PC-3 (cell line): ENCODE data around the gene CD81. TPM values are rescaled to one million over a fixed set of nuclear protein-coding genes. Genes with fewer than 3 reads are reported as not detected.

Experiments used
- ATAC-seq: fragments of 200-7000 bp; cut with Tn5 transposase; 2 replicates; pipeline ENCODE4 v1.9.1; 2020; ENCODE audit warnings: mild to moderate bottlenecking, moderate library complexity
- BruUV-seq: library from RNA; stranded (reverse); fragments of 400-500 nt; replicated peaks from 2 replicates; lab custom pipeline; 2021; lab: Mats Ljungman, UMichigan
- CTCF ChIA-PET: fragments of 300-600 bp; sonication (Branson Sonifier 250); formaldehyde crosslinking; loops from one replicate; lab custom pipeline; 2022; ENCODE audit warnings: antibody characterized with exemption; lab: Charles Lee
- POLR2A ChIA-PET: fragments of 300-600 bp; sonication (Branson Sonifier 250); formaldehyde crosslinking; loops from one replicate; lab custom pipeline; 2022; ENCODE audit warnings: antibody characterized with exemption; ENCODE audit not compliant: unreplicated experiment; lab: Charles Lee
- DNase-seq: peaks from one replicate; pipeline ENCODE4 v3.0.0-alpha.2; 2015
- H2AFZ ChIP-seq: fragments of 300-600 bp; sonication (generic); 2 replicates; pipeline ENCODE4 v1.6.0; 2016; ENCODE audit warnings: antibody characterized with exemption, low read length
- H3F3A ChIP-seq: fragments of 300-600 bp; sonication (generic); one replicate; pipeline ENCODE4 v1.6.0; 2017; ENCODE audit warnings: antibody characterized with exemption, low read length, control low read depth, mild to moderate bottlenecking; ENCODE audit not compliant: unreplicated experiment
- H3K27ac ChIP-seq: fragments of 300-600 bp; sonication (generic); 2 replicates; pipeline ENCODE4 v1.5.1; 2016; ENCODE audit warnings: mild to moderate bottlenecking, low read length
- H3K27me3 ChIP-seq: fragments of 300-600 bp; sonication (generic); 2 replicates; pipeline ENCODE4 v1.6.1; 2016; ENCODE audit warnings: low read length, mixed read lengths
- H3K36me3 ChIP-seq: fragments of 300-600 bp; sonication (generic); 2 replicates; pipeline ENCODE4 v1.6.1; 2016; ENCODE audit warnings: low read depth, mixed run types, low read length, mixed read lengths
- H3K4me1 ChIP-seq: fragments of 300-600 bp; sonication (generic); 2 replicates; pipeline ENCODE4 v1.5.1; 2016; ENCODE audit warnings: low read length; ENCODE audit not compliant: insufficient read depth
- H3K4me2 ChIP-seq: fragments of 300-600 bp; sonication (generic); 2 replicates; pipeline ENCODE4 v1.6.0; 2016; ENCODE audit warnings: low read length
- H3K4me3 ChIP-seq: fragments of 300-600 bp; sonication (generic); 2 replicates; pipeline ENCODE4 v1.5.1; 2016; ENCODE audit warnings: mild to moderate bottlenecking, low read length, mixed read lengths
- H3K79me2 ChIP-seq: fragments of 300-600 bp; sonication (generic); 2 replicates; pipeline ENCODE4 v1.6.1; 2017; ENCODE audit warnings: low read length, mixed read lengths
- H3K9ac ChIP-seq: fragments of 300-600 bp; sonication (generic); 2 replicates; pipeline ENCODE4 v1.6.0; 2016; ENCODE audit warnings: mild to moderate bottlenecking, low read length
- H3K9me2 ChIP-seq: fragments of 300-600 bp; sonication (generic); replicated peaks from 2 replicates; pipeline ENCODE4 v1.6.1; 2016; ENCODE audit warnings: mixed run types, low read length, mixed read lengths
- H3K9me3 ChIP-seq: fragments of 300-600 bp; sonication (generic); 2 replicates; pipeline ENCODE4 v1.6.1; 2016; ENCODE audit warnings: low read length, mixed read lengths
- H4K20me1 ChIP-seq: fragments of 300-600 bp; sonication (generic); 2 replicates; pipeline ENCODE4 v1.6.1; 2016; ENCODE audit warnings: low read length, mixed read lengths
- CTCF ChIP-seq: fragments of 300-600 bp; sonication (generic); conservative IDR thresholded peaks from 2 replicates; pipeline ENCODE4 v1.5.1; 2017; ENCODE audit warnings: antibody characterized with exemption, low read depth, mild to moderate bottlenecking, low read length
- EZH2 ChIP-seq: fragments of 300-600 bp; sonication (generic); IDR thresholded peaks from one replicate; pipeline ENCODE4 v1.6.1; 2017; ENCODE audit warnings: antibody characterized with exemption, mild to moderate bottlenecking, low read length; ENCODE audit not compliant: unreplicated experiment
- EZH2phosphoT487 ChIP-seq: fragments of 300-600 bp; sonication (generic); IDR thresholded peaks from 2 replicates; pipeline ENCODE4 v1.6.1; 2018; ENCODE audit warnings: mild to moderate bottlenecking, antibody characterized with exemption, low read length, borderline replicate concordance
- intact Hi-C: fragments of 100-400 bp; cut with micrococcal nuclease; formaldehyde crosslinking; loops from 2 replicates; pipeline ENCODE4 v1.9.0; 2023
- total RNA-seq: library from RNA; depleted of rRNA; stranded (reverse); fragments of >200 nt; gene quantifications from 2 replicates; pipeline ENCODE4 v1.2.3, GENCODE V29; 2014

The CD81 gene
- total RNA-seq, 1 experiment from 2014 or later = 134 TPM

GRCh38 chr11:2347308-2347830, 29.7 kb upstream of the CD81 start:
- intact Hi-C loops = no loop called here

GRCh38 chr11:2348986-2349385, 28.1 kb upstream of the CD81 start:
- Histone ChIP-seq H3K36me3 (no peaks in the 10 kb centered on the region), H2AFZ (no peak overlapping the region), H3K4me1 (no peaks in the 10 kb centered on the region), H3K4me2 (no peak overlapping the region), H3K9me3 (no peaks in the 10 kb centered on the region), H4K20me1 (no peaks in the 10 kb centered on the region), H3K27me3 (no peaks in the 10 kb centered on the region), H3K27ac (no peak overlapping the region), H3K79me2 (no peaks in the 10 kb centered on the region), H3F3A (no peaks in the 10 kb centered on the region), H3K9me2 (no peaks in the 10 kb centered on the region), H3K4me3 (no peak overlapping the region), H3K9ac (no peak overlapping the region)
- no TSS peak for BruUV-seq
- intact Hi-C loops = no loop called here
- DNase-seq (peak; percentile 7), ATAC-seq (no peak)
- no peak for TF ChIP-seq CTCF
- TF ChIP-seq EZH2phosphoT487 = no peak
- no peak for TF ChIP-seq EZH2
- CTCF ChIA-PET = no interaction called here
- POLR2A ChIA-PET = no interaction called here

More at GRCh38 chr11:2347308-2347830, 29.7 kb upstream of the CD81 start:
- Histone ChIP-seq H3K27ac (no peak overlapping the region), H3F3A (no peaks in the 10 kb centered on the region), H4K20me1 (no peaks in the 10 kb centered on the region), H3K9me3 (peaks cover 4% of the 10 kb centered on the region; the same call in 1 of the 2 replicates), H3K4me1 (no peaks in the 10 kb centered on the region), H3K27me3 (no peaks in the 10 kb centered on the region), H3K4me2 (no peak overlapping the region), H2AFZ (no peak overlapping the region), H3K79me2 (no peaks in the 10 kb centered on the region), H3K4me3 (no peak overlapping the region), H3K36me3 (no peaks in the 10 kb centered on the region), H3K9ac (no peak overlapping the region), H3K9me2 (no peaks in the 10 kb centered on the region)
- ChIA-PET CTCF (no interaction called here), POLR2A (interaction anchor here (0.6 kb wide), 1 partner anchor 31 kb away, joined by 3 read pairs; no protein-coding TSS in a partner anchor)
- ATAC-seq = peak; percentile 58
- DNase-seq = no peak
- no TSS peak for BruUV-seq
- TF ChIP-seq CTCF (no peak), EZH2phosphoT487 (no peak), EZH2 (no peak)

- no peaks in the 10 kb centered on the region for H3K9me3 ChIP-seq
- TF ChIP-seq CTCF (no peak), EZH2 (no peak), EZH2phosphoT487 (no peak)
- no peaks in the 10 kb centered on the region for H4K20me1 ChIP-seq
- peaks cover 12% of the 10 kb centered on the region; the same call in 1 of the 2 replicates for H3K4me1 ChIP-seq
- no peaks in the 10 kb centered on the region for H3K27me3 ChIP-seq
- no peak overlapping the region for H3K4me3 ChIP-seq
- no peak overlapping the region for H3K27ac ChIP-seq
- ChIA-PET CTCF (no interaction called here), POLR2A (no interaction called here)
- intact Hi-C loops = no loop called here
- no peaks in the 10 kb centered on the region for H3K36me3 ChIP-seq
- no peak overlapping the region for H3K9ac ChIP-seq
- ATAC-seq (no peak), DNase-seq (no peak)
- no peak overlapping the region for H2AFZ ChIP-seq
- no peaks in the 10 kb centered on the region for H3F3A ChIP-seq
- no TSS peak for BruUV-seq
- no peaks in the 10 kb centered on the region for H3K79me2 ChIP-seq
- H3K9me2 ChIP-seq = no peaks in the 10 kb centered on the region
- no peak overlapping the region for H3K4me2 ChIP-seq
Observed at GRCh38 chr11:2351701-2352100, 25.4 kb upstream of the CD81 start.
